ENCODE data around the gene CCL20. TPM values are rescaled to one million over a fixed set of nuclear protein-coding genes. Genes with fewer than 3 reads are reported as not detected.

Gene CCL20
- polyA plus RNA-seq, 1 experiment, result not detected

DNA sequence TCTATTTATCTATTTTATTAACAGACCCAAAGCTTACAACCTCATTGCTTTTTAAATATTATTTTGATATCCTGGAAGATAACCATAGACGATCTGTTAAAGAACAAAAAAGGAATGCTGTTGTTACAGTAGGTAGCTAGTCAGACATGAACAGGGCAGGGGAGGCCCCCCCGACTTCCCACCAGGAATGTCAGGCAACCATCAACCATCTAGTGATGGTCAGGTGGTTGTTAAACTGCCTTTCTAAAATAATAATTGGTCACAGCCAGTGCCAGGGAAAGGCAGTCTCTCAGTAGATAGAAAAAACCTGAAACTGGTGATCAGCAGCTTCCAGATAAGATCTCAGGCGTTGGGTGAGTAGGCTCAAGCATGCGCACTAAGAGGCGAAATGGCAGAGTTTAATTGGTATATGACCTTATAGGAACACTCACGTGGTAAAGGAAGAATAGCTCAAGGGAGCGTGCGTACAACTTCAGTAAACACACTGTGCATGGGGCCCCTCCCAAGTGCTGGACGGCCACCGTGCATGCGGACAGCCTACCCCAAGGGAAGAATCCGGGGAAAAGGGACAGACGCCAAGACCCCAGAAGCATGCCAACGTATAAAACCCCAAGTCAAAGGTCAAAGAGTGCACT is 32.5 kb upstream of the CCL20 start:
- Histone ChIP-seq H3K27me3 (ENCODE audit: control insufficient read depth, insufficient read depth, low read length) (peaks cover under 1% of the 10 kb centered on the region), H3K9me3 (ENCODE audit: control insufficient read depth, insufficient read depth, low read length) (no peaks in the 10 kb centered on the region), H3K27ac (ENCODE audit: low read depth, low read length) (no peak overlapping the region), H3K4me3 (ENCODE audit: low read depth, low read length) (no peak overlapping the region)
- ChIA-PET POLR2A (no interaction called here), CTCF (interaction anchor here (0.7 to 2.9 kb wide), 2 partner anchors 15 to 82 kb away, joined by 3 to 9 read pairs; no protein-coding TSS in a partner anchor)
- TF ChIP-seq, protein P1, sequence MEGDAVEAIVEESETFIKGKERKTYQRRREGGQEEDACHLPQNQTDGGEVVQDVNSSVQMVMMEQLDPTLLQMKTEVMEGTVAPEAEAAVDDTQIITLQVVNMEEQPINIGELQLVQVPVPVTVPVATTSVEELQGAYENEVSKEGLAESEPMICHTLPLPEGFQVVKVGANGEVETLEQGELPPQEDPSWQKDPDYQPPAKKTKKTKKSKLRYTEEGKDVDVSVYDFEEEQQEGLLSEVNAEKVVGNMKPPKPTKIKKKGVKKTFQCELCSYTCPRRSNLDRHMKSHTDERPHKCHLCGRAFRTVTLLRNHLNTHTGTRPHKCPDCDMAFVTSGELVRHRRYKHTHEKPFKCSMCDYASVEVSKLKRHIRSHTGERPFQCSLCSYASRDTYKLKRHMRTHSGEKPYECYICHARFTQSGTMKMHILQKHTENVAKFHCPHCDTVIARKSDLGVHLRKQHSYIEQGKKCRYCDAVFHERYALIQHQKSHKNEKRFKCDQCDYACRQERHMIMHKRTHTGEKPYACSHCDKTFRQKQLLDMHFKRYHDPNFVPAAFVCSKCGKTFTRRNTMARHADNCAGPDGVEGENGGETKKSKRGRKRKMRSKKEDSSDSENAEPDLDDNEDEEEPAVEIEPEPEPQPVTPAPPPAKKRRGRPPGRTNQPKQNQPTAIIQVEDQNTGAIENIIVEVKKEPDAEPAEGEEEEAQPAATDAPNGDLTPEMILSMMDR (IDR thresholded peaks at IDR 0.05; ENCODE audit: low read depth, low read length), result no peak
- no peak for DNase-seq (ENCODE audit: low read depth, low spot score)

DNA sequence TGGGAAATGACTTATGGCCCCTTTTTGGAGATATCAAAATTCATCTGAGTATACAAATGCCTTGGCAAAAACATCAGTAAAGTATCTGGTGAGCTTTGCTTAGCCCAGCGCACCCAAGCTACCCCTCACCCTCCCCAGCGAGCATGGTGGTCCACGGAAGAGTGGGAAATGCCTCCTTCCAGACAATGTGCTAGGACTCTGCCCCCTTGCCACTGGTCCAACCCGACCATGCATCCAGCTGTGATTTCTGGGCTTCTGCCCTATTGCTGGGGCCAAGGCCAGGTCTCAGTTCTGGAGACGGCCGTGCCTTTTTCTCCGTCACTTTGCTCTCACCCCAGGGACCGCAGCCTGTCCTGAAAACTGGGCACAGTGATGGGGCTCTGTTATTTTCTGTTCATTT is 31.8 kb upstream of the CCL20 start:
- no peaks in the 10 kb centered on the region for H3K27me3 ChIP-seq (ENCODE audit: control insufficient read depth, insufficient read depth, low read length)
- CTCF ChIA-PET, result interaction anchor here (2.6 kb wide), 1 partner anchor 15 kb away, joined by 9 read pairs; no protein-coding TSS in a partner anchor
- H3K9me3 ChIP-seq (ENCODE audit: control insufficient read depth, insufficient read depth, low read length), result no peaks in the 10 kb centered on the region
- POLR2A ChIA-PET, result no interaction called here
- DNase-seq (ENCODE audit: low read depth, low spot score), result no peak
- TF ChIP-seq, protein P1 (IDR thresholded peaks at IDR 0.05; ENCODE audit: low read depth, low read length), result no peak
- no peak overlapping the region for H3K27ac ChIP-seq (ENCODE audit: low read depth, low read length)
- H3K4me3 ChIP-seq (ENCODE audit: low read depth, low read length), result no peak overlapping the region

- no peaks in the 10 kb centered on the region for H3K9me3 ChIP-seq (ENCODE audit: control insufficient read depth, insufficient read depth, low read length)
- ChIA-PET CTCF (interaction anchor here (1.6 to 2.6 kb wide), 2 partner anchors 16 to 125 kb away, joined by 3 to 9 read pairs; no protein-coding TSS in a partner anchor), POLR2A (no interaction called here)
- H3K27me3 ChIP-seq (ENCODE audit: control insufficient read depth, insufficient read depth, low read length), result no peaks in the 10 kb centered on the region
- DNase-seq (ENCODE audit: low read depth, low spot score), result no peak
- no peak overlapping the region for H3K27ac ChIP-seq (ENCODE audit: low read depth, low read length)
- TF ChIP-seq, protein P1 (IDR thresholded peaks at IDR 0.05; ENCODE audit: low read depth, low read length), result no peak
- H3K4me3 ChIP-seq (ENCODE audit: low read depth, low read length), result no peak overlapping the region
These were observed 30.8 kb upstream of the CCL20 start for GRCh38 chr2:227782804-227783203.

DNA sequence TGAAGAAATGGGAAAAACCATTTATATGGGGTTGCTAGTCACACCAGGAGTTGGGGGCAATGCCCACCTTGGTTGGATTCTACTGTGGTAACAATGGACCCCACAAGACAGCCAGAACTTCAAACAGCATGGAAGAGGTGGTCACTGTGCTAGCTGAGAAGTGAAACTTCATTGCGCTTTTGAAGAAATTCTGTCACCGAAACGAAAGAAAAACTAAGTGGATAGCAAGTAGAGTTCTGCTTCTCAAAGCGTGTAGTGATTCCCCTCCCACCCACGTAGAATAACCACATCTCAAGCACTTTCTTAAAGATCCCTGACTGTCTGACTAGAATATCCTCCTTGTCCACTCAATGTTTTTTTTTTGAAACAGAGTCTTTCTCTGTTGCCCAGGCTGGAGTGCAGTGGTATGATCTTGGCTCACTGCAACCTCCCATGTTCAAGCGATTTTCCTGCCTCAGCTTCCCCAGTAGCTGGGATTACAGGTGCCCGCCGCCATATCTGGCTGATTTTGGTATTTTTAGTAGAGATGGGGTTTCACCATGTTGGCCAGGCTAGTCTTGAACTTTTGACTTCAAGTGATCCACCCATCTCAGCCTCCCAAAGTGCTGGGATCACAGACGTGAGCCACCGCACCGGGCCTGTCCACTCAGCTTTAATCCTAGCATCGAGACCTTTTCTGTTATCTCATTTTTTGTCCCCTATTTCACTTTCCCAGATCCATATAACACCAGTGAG is 30.1 kb upstream of the CCL20 start:
- no peaks in the 10 kb centered on the region for H3K27me3 ChIP-seq (ENCODE audit: control insufficient read depth, insufficient read depth, low read length)
- H3K9me3 ChIP-seq (ENCODE audit: control insufficient read depth, insufficient read depth, low read length), result no peaks in the 10 kb centered on the region
- DNase-seq (ENCODE audit: low read depth, low spot score), result no peak
- POLR2A ChIA-PET, result no interaction called here
- TF ChIP-seq, protein P1 (IDR thresholded peaks at IDR 0.05; ENCODE audit: low read depth, low read length), result no peak
- H3K27ac ChIP-seq (ENCODE audit: low read depth, low read length), result no peak overlapping the region
- CTCF ChIA-PET, result interaction anchor here (1.6 to 2.6 kb wide), 2 partner anchors 17 to 125 kb away, joined by 3 to 9 read pairs; no protein-coding TSS in a partner anchor
- H3K4me3 ChIP-seq (ENCODE audit: low read depth, low read length), result no peak overlapping the region

DNA sequence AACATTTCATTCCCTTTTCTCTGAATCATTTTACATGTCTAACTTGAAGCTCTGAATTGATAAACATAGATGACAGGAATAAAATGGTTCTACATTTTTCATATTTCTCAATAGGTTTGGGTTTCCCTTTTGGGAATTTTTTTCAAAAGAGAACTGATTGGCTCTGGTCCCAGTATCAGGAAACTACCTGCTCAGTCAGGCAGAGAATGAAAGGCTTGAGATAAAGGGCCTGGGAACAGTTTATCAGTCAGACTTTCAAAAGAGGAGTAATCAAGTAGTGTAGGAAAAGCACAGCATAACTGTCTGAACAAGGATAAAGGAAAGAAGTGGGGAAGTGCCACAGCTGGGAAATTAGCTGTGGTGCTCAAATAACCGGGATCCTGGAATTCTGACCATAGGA is 28.3 kb upstream of the CCL20 start:
- Histone ChIP-seq H3K27ac (ENCODE audit: low read depth, low read length) (no peak overlapping the region), H3K4me3 (ENCODE audit: low read depth, low read length) (no peak overlapping the region), H3K27me3 (ENCODE audit: control insufficient read depth, insufficient read depth, low read length) (no peaks in the 10 kb centered on the region), H3K9me3 (ENCODE audit: control insufficient read depth, insufficient read depth, low read length) (no peaks in the 10 kb centered on the region)
- DNase-seq (ENCODE audit: low read depth, low spot score), result no peak
- POLR2A ChIA-PET, result no interaction called here
- CTCF ChIA-PET, result no interaction called here
- TF ChIP-seq, protein P1 (IDR thresholded peaks at IDR 0.05; ENCODE audit: low read depth, low read length), result no peak

All from AG04450 (cell line).